HL-60 (cell line): Measurements from ENCODE around the gene PRKAR2B.

Source experiments
- TF ChIP-seq, protein P1 (sequence below): IDR thresholded peaks from one replicate; pipeline ENCODE4 v1.5.1; 2011; ENCODE audit warnings: low read length, control low read depth, inconsistent platforms; ENCODE audit not compliant: insufficient read depth
- TF ChIP-seq, protein P2 (sequence below): IDR thresholded peaks from 2 replicates; pipeline ENCODE4 v1.6.1; 2012; ENCODE audit warnings: low read depth; ENCODE audit not compliant: insufficient replicate concordance

DNA sequence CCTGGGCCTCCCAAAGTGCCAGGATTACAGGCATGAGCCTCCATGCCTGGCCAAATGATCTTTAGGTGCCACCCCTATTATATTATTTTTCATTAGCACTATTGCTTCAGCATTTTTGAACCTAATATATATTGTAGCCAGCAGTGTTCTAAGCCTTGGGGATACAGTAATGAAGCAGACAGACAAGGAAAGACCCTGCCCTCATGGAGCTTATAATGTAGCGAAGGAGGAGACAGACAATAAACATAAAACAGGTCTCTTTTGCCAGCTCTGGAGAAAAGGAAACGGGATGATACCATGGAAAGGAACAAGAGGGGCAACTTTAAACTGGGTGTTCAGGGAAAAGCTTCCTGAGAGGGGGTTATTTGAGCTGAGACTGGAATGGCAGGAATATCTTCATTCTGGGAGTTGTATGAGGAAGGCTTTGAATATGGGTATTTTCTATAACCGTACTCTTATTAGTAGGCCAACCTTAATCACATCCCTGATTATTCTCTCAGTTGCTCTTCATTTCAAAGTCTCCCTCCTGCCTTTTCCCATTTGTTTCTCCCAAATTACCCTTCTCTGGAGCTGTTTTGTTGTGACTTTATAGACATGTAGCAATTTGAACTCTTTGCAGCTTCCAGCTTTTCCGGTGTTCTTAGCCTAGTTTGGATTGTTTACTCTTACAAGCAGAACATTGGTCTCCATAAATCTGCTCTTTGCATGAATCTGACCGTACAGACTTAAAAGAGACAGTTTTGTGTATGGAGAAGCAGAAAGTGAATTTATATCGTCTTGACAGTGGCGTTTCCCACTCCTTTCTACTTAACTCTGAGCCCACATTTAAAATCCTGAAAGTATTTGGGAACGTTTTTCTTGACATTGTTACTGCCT, 19.0 kb downstream of the PRKAR2B start:
- TF ChIP-seq, protein P1, sequence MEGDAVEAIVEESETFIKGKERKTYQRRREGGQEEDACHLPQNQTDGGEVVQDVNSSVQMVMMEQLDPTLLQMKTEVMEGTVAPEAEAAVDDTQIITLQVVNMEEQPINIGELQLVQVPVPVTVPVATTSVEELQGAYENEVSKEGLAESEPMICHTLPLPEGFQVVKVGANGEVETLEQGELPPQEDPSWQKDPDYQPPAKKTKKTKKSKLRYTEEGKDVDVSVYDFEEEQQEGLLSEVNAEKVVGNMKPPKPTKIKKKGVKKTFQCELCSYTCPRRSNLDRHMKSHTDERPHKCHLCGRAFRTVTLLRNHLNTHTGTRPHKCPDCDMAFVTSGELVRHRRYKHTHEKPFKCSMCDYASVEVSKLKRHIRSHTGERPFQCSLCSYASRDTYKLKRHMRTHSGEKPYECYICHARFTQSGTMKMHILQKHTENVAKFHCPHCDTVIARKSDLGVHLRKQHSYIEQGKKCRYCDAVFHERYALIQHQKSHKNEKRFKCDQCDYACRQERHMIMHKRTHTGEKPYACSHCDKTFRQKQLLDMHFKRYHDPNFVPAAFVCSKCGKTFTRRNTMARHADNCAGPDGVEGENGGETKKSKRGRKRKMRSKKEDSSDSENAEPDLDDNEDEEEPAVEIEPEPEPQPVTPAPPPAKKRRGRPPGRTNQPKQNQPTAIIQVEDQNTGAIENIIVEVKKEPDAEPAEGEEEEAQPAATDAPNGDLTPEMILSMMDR = no peak
- TF ChIP-seq, protein P2, sequence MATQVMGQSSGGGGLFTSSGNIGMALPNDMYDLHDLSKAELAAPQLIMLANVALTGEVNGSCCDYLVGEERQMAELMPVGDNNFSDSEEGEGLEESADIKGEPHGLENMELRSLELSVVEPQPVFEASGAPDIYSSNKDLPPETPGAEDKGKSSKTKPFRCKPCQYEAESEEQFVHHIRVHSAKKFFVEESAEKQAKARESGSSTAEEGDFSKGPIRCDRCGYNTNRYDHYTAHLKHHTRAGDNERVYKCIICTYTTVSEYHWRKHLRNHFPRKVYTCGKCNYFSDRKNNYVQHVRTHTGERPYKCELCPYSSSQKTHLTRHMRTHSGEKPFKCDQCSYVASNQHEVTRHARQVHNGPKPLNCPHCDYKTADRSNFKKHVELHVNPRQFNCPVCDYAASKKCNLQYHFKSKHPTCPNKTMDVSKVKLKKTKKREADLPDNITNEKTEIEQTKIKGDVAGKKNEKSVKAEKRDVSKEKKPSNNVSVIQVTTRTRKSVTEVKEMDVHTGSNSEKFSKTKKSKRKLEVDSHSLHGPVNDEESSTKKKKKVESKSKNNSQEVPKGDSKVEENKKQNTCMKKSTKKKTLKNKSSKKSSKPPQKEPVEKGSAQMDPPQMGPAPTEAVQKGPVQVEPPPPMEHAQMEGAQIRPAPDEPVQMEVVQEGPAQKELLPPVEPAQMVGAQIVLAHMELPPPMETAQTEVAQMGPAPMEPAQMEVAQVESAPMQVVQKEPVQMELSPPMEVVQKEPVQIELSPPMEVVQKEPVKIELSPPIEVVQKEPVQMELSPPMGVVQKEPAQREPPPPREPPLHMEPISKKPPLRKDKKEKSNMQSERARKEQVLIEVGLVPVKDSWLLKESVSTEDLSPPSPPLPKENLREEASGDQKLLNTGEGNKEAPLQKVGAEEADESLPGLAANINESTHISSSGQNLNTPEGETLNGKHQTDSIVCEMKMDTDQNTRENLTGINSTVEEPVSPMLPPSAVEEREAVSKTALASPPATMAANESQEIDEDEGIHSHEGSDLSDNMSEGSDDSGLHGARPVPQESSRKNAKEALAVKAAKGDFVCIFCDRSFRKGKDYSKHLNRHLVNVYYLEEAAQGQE = no peak
